MM.1S (cell line): ENCODE measurements around the gene TMEM132D.

Experiments used
- DNase-seq: peaks from one replicate; pipeline ENCODE4 v3.0.0-alpha.2; 2015
- H2AFZ ChIP-seq: fragments of 300-600 bp; sonication (generic); 2 replicates; pipeline ENCODE4 v1.6.0; 2016; ENCODE audit warnings: antibody characterized with exemption, low read length
- H3F3A ChIP-seq: fragments of 300-600 bp; sonication (generic); 2 replicates; pipeline ENCODE4 v1.6.1; 2016; ENCODE audit warnings: mild to moderate bottlenecking, antibody characterized with exemption, low read length, moderate library complexity, mixed read lengths; ENCODE audit not compliant: insufficient read depth
- H3K27ac ChIP-seq: fragments of 300-600 bp; sonication (generic); 2 replicates; pipeline ENCODE4 v1.5.1; 2016; ENCODE audit warnings: mild to moderate bottlenecking, low read length
- H3K27me3 ChIP-seq: fragments of 300-600 bp; sonication (generic); replicated peaks from 2 replicates; pipeline ENCODE4 v1.6.0; 2016; ENCODE audit warnings: low read length; ENCODE audit not compliant: insufficient read depth
- H3K36me3 ChIP-seq: fragments of 300-600 bp; sonication (generic); replicated peaks from 2 replicates; pipeline ENCODE4 v1.6.1; 2016; ENCODE audit warnings: mild to moderate bottlenecking, low read length, mixed read lengths; ENCODE audit not compliant: insufficient read depth
- H3K4me1 ChIP-seq: fragments of 300-600 bp; sonication (generic); 2 replicates; pipeline ENCODE4 v1.6.1; 2016; ENCODE audit warnings: low read length, mixed read lengths
- H3K4me2 ChIP-seq: fragments of 300-600 bp; sonication (generic); 2 replicates; pipeline ENCODE4 v1.6.0; 2016; ENCODE audit warnings: low read depth, low read length
- H3K4me3 ChIP-seq: fragments of 300-600 bp; sonication (generic); 2 replicates; pipeline ENCODE4 v1.5.1; 2016; ENCODE audit warnings: low read length, mixed read lengths
- H3K79me2 ChIP-seq: fragments of 300-600 bp; sonication (generic); 2 replicates; pipeline ENCODE4 v1.6.1; 2016; ENCODE audit warnings: mixed run types, low read length, mixed read lengths
- H3K9ac ChIP-seq: fragments of 300-600 bp; sonication (generic); 2 replicates; pipeline ENCODE4 v1.6.1; 2016; ENCODE audit warnings: low read length, mixed read lengths
- H3K9me2 ChIP-seq: fragments of 300-600 bp; sonication (generic); replicated peaks from 2 replicates; pipeline ENCODE4 v1.6.1; 2016; ENCODE audit warnings: mild to moderate bottlenecking, low read length, mixed read lengths; ENCODE audit not compliant: insufficient read depth
- H3K9me3 ChIP-seq: fragments of 300-600 bp; sonication (generic); replicated peaks from 2 replicates; pipeline ENCODE4 v1.6.1; 2016; ENCODE audit warnings: mild to moderate bottlenecking, low read length, mixed read lengths; ENCODE audit not compliant: insufficient read depth
- H4K20me1 ChIP-seq: fragments of 300-600 bp; sonication (generic); 2 replicates; pipeline ENCODE4 v1.6.1; 2016; ENCODE audit warnings: mild to moderate bottlenecking, low read length, moderate library complexity, mixed read lengths; ENCODE audit not compliant: insufficient read depth
- EZH2 ChIP-seq: fragments of 300-600 bp; sonication (generic); optimal IDR thresholded peaks from 2 replicates; pipeline ENCODE3; 2017; ENCODE audit warnings: low read depth, mild to moderate bottlenecking, antibody characterized with exemption, low read length, mixed read lengths
- EZH2phosphoT487 ChIP-seq: fragments of 300-600 bp; sonication (generic); IDR thresholded peaks from 2 replicates; pipeline ENCODE4 v1.6.1; 2018; ENCODE audit warnings: antibody characterized with exemption, low read length
- TF ChIP-seq, protein P1 (sequence below): fragments of 300-600 bp; sonication (generic); IDR thresholded peaks from 2 replicates; pipeline ENCODE4 v1.5.1; 2016; ENCODE audit warnings: antibody characterized with exemption, low read length, mixed read lengths

TMEM132D gene

GRCh38 chr12:129903092-129903945 is 506 bp downstream of the TMEM132D start:
- no peaks in the 10 kb centered on the region for H3K27me3 ChIP-seq
- no peaks in the 10 kb centered on the region for H3K9me3 ChIP-seq
- no peak overlapping the region for H2AFZ ChIP-seq
- H3K4me1 ChIP-seq, result no peaks in the 10 kb centered on the region
- no peak overlapping the region for H3K9ac ChIP-seq
- no peak overlapping the region for H3K4me3 ChIP-seq
- H3K27ac ChIP-seq, result no peak overlapping the region
- no peak for DNase-seq
- H3F3A ChIP-seq, result no peaks in the 10 kb centered on the region
- no peaks in the 10 kb centered on the region for H4K20me1 ChIP-seq
- no peaks in the 10 kb centered on the region for H3K79me2 ChIP-seq
- H3K36me3 ChIP-seq, result no peaks in the 10 kb centered on the region
- no peaks in the 10 kb centered on the region for H3K9me2 ChIP-seq
- no peak for TF ChIP-seq EZH2
- no peak for TF ChIP-seq EZH2phosphoT487
- TF ChIP-seq, protein P1, sequence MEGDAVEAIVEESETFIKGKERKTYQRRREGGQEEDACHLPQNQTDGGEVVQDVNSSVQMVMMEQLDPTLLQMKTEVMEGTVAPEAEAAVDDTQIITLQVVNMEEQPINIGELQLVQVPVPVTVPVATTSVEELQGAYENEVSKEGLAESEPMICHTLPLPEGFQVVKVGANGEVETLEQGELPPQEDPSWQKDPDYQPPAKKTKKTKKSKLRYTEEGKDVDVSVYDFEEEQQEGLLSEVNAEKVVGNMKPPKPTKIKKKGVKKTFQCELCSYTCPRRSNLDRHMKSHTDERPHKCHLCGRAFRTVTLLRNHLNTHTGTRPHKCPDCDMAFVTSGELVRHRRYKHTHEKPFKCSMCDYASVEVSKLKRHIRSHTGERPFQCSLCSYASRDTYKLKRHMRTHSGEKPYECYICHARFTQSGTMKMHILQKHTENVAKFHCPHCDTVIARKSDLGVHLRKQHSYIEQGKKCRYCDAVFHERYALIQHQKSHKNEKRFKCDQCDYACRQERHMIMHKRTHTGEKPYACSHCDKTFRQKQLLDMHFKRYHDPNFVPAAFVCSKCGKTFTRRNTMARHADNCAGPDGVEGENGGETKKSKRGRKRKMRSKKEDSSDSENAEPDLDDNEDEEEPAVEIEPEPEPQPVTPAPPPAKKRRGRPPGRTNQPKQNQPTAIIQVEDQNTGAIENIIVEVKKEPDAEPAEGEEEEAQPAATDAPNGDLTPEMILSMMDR, result no peak
- no peak overlapping the region for H3K4me2 ChIP-seq

- Histone ChIP-seq H3K36me3 (no peaks in the 10 kb centered on the region), H2AFZ (no peak overlapping the region), H3K9me3 (no peaks in the 10 kb centered on the region), H3K27ac (no peak overlapping the region), H3K9ac (no peak overlapping the region), H3K9me2 (no peaks in the 10 kb centered on the region), H3K4me1 (no peaks in the 10 kb centered on the region), H3K4me3 (no peak overlapping the region), H3F3A (no peaks in the 10 kb centered on the region), H4K20me1 (no peaks in the 10 kb centered on the region), H3K27me3 (no peaks in the 10 kb centered on the region), H3K79me2 (no peaks in the 10 kb centered on the region), H3K4me2 (no peak overlapping the region)
- no peak for DNase-seq
- TF ChIP-seq EZH2 (no peak), EZH2phosphoT487 (no peak)
- TF ChIP-seq, protein P1, result no peak
Observed at GRCh38 chr12:129902371-129903091, 1.3 kb downstream of the TMEM132D start.

DNA sequence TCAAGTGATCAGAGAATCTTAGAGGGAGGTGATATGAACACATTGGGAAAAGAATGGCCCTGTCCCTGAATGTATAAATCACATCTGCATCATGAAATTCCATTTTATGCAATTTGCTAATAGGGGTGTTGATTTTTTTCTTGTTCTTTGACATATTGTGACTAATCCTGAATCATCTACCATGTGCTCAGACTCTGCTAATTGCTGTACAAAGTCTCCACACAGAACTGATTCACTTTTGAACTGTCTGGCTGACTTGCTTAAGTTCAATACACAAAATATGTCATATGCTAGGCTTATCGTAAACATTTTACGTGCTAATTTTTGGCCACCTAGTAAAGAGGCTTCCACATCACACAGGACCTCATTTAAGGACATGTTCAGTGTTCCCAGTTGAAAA is 2.6 kb downstream of the TMEM132D start:
- TF ChIP-seq EZH2 (no peak), EZH2phosphoT487 (no peak)
- TF ChIP-seq, protein P1, result no peak
- no peaks in the 10 kb centered on the region for H3K36me3 ChIP-seq
- no peak overlapping the region for H3K4me2 ChIP-seq
- no peaks in the 10 kb centered on the region for H3K9me3 ChIP-seq
- H3K79me2 ChIP-seq, result no peaks in the 10 kb centered on the region
- no peak overlapping the region for H2AFZ ChIP-seq
- no peaks in the 10 kb centered on the region for H3K27me3 ChIP-seq
- no peak overlapping the region for H3K9ac ChIP-seq
- DNase-seq, result no peak
- no peaks in the 10 kb centered on the region for H3F3A ChIP-seq
- no peak overlapping the region for H3K27ac ChIP-seq
- no peak overlapping the region for H3K4me3 ChIP-seq
- no peaks in the 10 kb centered on the region for H3K4me1 ChIP-seq
- no peaks in the 10 kb centered on the region for H3K9me2 ChIP-seq
- no peaks in the 10 kb centered on the region for H4K20me1 ChIP-seq
